Liver (tissue), 9 donors: Measurements from ENCODE around the gene CCDC138. TPM values are rescaled to one million over a fixed set of nuclear protein-coding genes. Genes with fewer than 3 reads are reported as not detected.

Source experiments
- DNase-seq: peaks from one replicate; pipeline ENCODE4 v3.0.0-alpha.2; 2017; ENCODE audit warnings: low spot score
- H3K27ac ChIP-seq, 2 donors: one replicate each; pipeline ENCODE4 v1.7.0; 2013; ENCODE audit warnings: inconsistent platforms in 2 of 2, low read length in 2 of 2, control low read depth in 1 of 2, low read depth in 1 of 2, mild to moderate bottlenecking in 1 of 2
- H3K27me3 ChIP-seq, 4 donors: one replicate each; pipeline versions ENCODE4 v1.6.1 to v1.7.0; 2013; ENCODE audit warnings: low read length in 3 of 4, inconsistent platforms in 1 of 4, mild to moderate bottlenecking in 1 of 4, moderate library complexity in 1 of 4; ENCODE audit not compliant: control insufficient read depth in 4 of 4, insufficient read depth in 4 of 4
- H3K36me3 ChIP-seq, 4 donors: one replicate each; pipeline versions ENCODE4 v1.6.1 to v1.7.0; 2013; ENCODE audit warnings: low read length in 3 of 4, mild to moderate bottlenecking in 3 of 4, low read depth in 1 of 4, moderate library complexity in 1 of 4; ENCODE audit not compliant: control insufficient read depth in 4 of 4, insufficient read depth in 3 of 4
- H3K4me1 ChIP-seq, 4 donors: one replicate each; pipeline versions ENCODE4 v1.6.1 to v1.7.0; 2013; ENCODE audit warnings: low read length in 3 of 4, mild to moderate bottlenecking in 3 of 4, moderate library complexity in 1 of 4; ENCODE audit not compliant: control insufficient read depth in 4 of 4, insufficient read depth in 4 of 4
- H3K4me3 ChIP-seq, 3 donors: one replicate each; pipeline versions ENCODE4 v1.6.1 to v1.7.0; 2013; ENCODE audit warnings: low read length in 3 of 3, control low read depth in 1 of 3, low read depth in 1 of 3, mild to moderate bottlenecking in 1 of 3
- H3K9ac ChIP-seq, 2 donors: one replicate each; pipeline ENCODE4 v1.7.0; 2013; ENCODE audit warnings: low read length in 2 of 2, mild to moderate bottlenecking in 2 of 2, moderate library complexity in 2 of 2, control low read depth in 1 of 2, low read depth in 1 of 2
- H3K9me3 ChIP-seq, 4 donors: one replicate each; pipeline versions ENCODE4 v1.6.1 to v1.7.0; 2013; ENCODE audit warnings: low read length in 3 of 4; ENCODE audit not compliant: control insufficient read depth in 4 of 4
- ATF3 ChIP-seq: IDR thresholded peaks from 2 replicates; pipeline ENCODE4 v1.6.1; 2016; ENCODE audit warnings: antibody characterized with exemption
- CTCF ChIP-seq: fragments of 150-350 bp; IDR thresholded peaks from 2 replicates; pipeline ENCODE4 v1.5.1; 2017; ENCODE audit warnings: improper control_type of control experiment, low read depth, low read length; ENCODE audit not compliant: missing input control
- EGR1 ChIP-seq, 2 donors: IDR thresholded peaks; 2 replicates each; pipeline ENCODE4 v1.6.1; 2016 to 2018; ENCODE audit warnings: antibody characterized with exemption in 2 of 2, low read depth in 2 of 2
- FOXA2 ChIP-seq: IDR thresholded peaks from 2 replicates; pipeline ENCODE4 v1.6.1; 2016; ENCODE audit warnings: antibody characterized with exemption
- GABPA ChIP-seq, 2 donors: IDR thresholded peaks in 1 of 2; conservative IDR thresholded peaks in 1 of 2; 2 replicates each; pipeline ENCODE4 v1.6.1; 2016; ENCODE audit warnings: antibody characterized with exemption in 2 of 2, mild to moderate bottlenecking in 1 of 2, moderate library complexity in 1 of 2
- HNF4A ChIP-seq, 2 donors: conservative IDR thresholded peaks; 2 replicates each; pipeline ENCODE4 v1.6.1; 2016; ENCODE audit warnings: antibody characterized with exemption in 2 of 2, mild to moderate bottlenecking in 2 of 2
- HNF4G ChIP-seq: IDR thresholded peaks from 2 replicates; pipeline ENCODE4 v1.6.1; 2016; ENCODE audit warnings: antibody characterized with exemption
- MAX ChIP-seq: IDR thresholded peaks from 2 replicates; pipeline ENCODE4 v1.6.1; 2016; ENCODE audit warnings: antibody characterized with exemption
- NR2F2 ChIP-seq: IDR thresholded peaks from 2 replicates; pipeline ENCODE4 v1.6.1; 2016; ENCODE audit warnings: antibody characterized with exemption
- RAD21 ChIP-seq, 2 donors: IDR thresholded peaks; 2 replicates each; pipeline ENCODE4 v1.6.1; 2016; ENCODE audit warnings: antibody characterized with exemption in 2 of 2, mild to moderate bottlenecking in 2 of 2
- REST ChIP-seq: IDR thresholded peaks from 2 replicates; pipeline ENCODE4 v1.6.1; 2016; ENCODE audit warnings: antibody characterized with exemption, mild to moderate bottlenecking
- RXRA ChIP-seq, 2 donors: IDR thresholded peaks; 2 replicates each; pipeline ENCODE4 v1.6.1; 2017 to 2018; ENCODE audit warnings: antibody characterized with exemption in 2 of 2, mild to moderate bottlenecking in 1 of 2
- SP1 ChIP-seq: IDR thresholded peaks from 2 replicates; pipeline ENCODE4 v1.6.1; 2018; ENCODE audit warnings: antibody characterized with exemption, mild to moderate bottlenecking
- YY1 ChIP-seq: IDR thresholded peaks from 2 replicates; pipeline ENCODE4 v1.6.1; 2016; ENCODE audit warnings: antibody characterized with exemption, mild to moderate bottlenecking
- ZBTB33 ChIP-seq: IDR thresholded peaks from 2 replicates; pipeline ENCODE4 v1.6.1; 2016; ENCODE audit warnings: antibody characterized with exemption
- WGBS: extraction: QIAGEN DNeasy Blood & Tissue Kit; methylation state at CpG from one replicate; pipeline ENCODE4 v1.1.7; 2013; 5-methylcytosine and 5-hydroxymethylcytosine counted together
- polyA plus RNA-seq, 2 donors: library from polyadenylated mRNA; stranded (reverse) in 1 of 2; unstranded in 1 of 2; fragments of 200-250 nt in 1 of 2; fragments of >200 nt in 1 of 2; fragmentation: Nextera tagmentation in 1 of 2; extraction: Ambion mirVana in 1 of 2; gene quantifications; one replicate each; pipeline versions ENCODE4 v1.2.1 to v1.2.3, GENCODE V29; 2013 to 2015
- total RNA-seq, 2 donors: library from RNA; depleted of rRNA; stranded (reverse); fragments of >200 nt; gene quantifications; one replicate each; pipeline ENCODE4 v1.2.3, GENCODE V29; 2014
- donor health status: healthy.
- donor health status: healthy.
- donor health status: healthy.
- donor health status: healthy.
- donor health status: healthy.

CCDC138 gene
- total and polyA plus RNA-seq, 4 donors, result 0.76 to 5.0 (median 2.7) TPM

- DNase-seq, result no peak
- 96% methylated on average over 13 of the region's 13 CpGs for WGBS
- no peak for TF ChIP-seq HNF4G
- TF ChIP-seq HNF4A (conservative IDR thresholded peaks at IDR 0.05), result no peak
- TF ChIP-seq YY1, result no peak
- no peak for TF ChIP-seq SP1
- TF ChIP-seq REST, result no peak
- peaks cover 3 to 12% (median 7%) of the 10 kb centered on the region in 4 donors for H3K4me1 ChIP-seq
- H3K27me3 ChIP-seq, result no peaks in the 10 kb centered on the region
- H3K9ac ChIP-seq, result no peak overlapping the region
- no peak overlapping the region for H3K4me3 ChIP-seq
- no peak overlapping the region for H3K27ac ChIP-seq
- no peaks in the 10 kb centered on the region for H3K9me3 ChIP-seq
- no peaks in the 10 kb centered on the region for H3K36me3 ChIP-seq
Measured at GRCh38 chr2:108896741-108897140, 110.2 kb downstream of the CCDC138 start.

GRCh38 chr2:108898315-108899082 lies 111.9 kb downstream of the CCDC138 start:
- H3K4me1 ChIP-seq, result peaks cover 3 to 12% (median 7%) of the 10 kb centered on the region in 4 donors
- H3K9ac ChIP-seq, result no peak overlapping the region
- WGBS, result 43% methylated on average over 1 of the region's 1 CpG
- no peaks in the 10 kb centered on the region for H3K27me3 ChIP-seq
- no peak overlapping the region for H3K27ac ChIP-seq
- no peak for DNase-seq
- H3K4me3 ChIP-seq, result no peak overlapping the region
- H3K36me3 ChIP-seq, result no peaks in the 10 kb centered on the region
- TF ChIP-seq EGR1 (IDR thresholded peaks at IDR 0.05; ENCODE audit: low read depth in 2 of 2) (no peak), MAX (no peak), GABPA (IDR thresholded peaks at IDR 0.05 in 1 of 2, conservative IDR thresholded peaks at IDR 0.05 in 1 of 2) (no peak), FOXA2 (no peak), CTCF (no peak), ZBTB33 (no peak), HNF4G (no peak), ATF3 (no peak), YY1 (no peak), NR2F2 (no peak), SP1 (no peak), HNF4A (conservative IDR thresholded peaks at IDR 0.05) (no peak), RXRA (IDR thresholded peaks at IDR 0.05) (no peak), REST (no peak), RAD21 (IDR thresholded peaks at IDR 0.05) (no peak)
- H3K9me3 ChIP-seq, result no peaks in the 10 kb centered on the region
